ENCODE measurements around the gene SLC39A5. TPM values are rescaled to one million over a fixed set of nuclear protein-coding genes. Genes with fewer than 3 reads are reported as not detected.

The SLC39A5 gene
- total RNA-seq, 1 donor: not detected

GRCh38 chr12:56243731-56244181, 13.9 kb downstream of the SLC39A5 start:
- no peak for DNase-seq (ENCODE audit: low read depth)
- no peak for TF ChIP-seq CTCF (IDR thresholded peaks at IDR 0.05; ENCODE audit: insufficient read depth, low read depth, low read length)
- H3K4me3 ChIP-seq (ENCODE audit: low read depth, low read length): no peak overlapping the region

GRCh38 chr12:56244494-56244893, 14.6 kb downstream of the SLC39A5 start:
- no peak for DNase-seq (ENCODE audit: low read depth)
- H3K4me3 ChIP-seq (ENCODE audit: low read depth, low read length): no peak overlapping the region
- TF ChIP-seq CTCF (IDR thresholded peaks at IDR 0.05; ENCODE audit: insufficient read depth, low read depth, low read length): no peak

- TF ChIP-seq CTCF (IDR thresholded peaks at IDR 0.05; ENCODE audit: insufficient read depth, low read depth, low read length): no peak
- no peak for DNase-seq (ENCODE audit: low read depth)
- H3K4me3 ChIP-seq (ENCODE audit: low read depth, low read length): no peak overlapping the region
Observed at GRCh38 chr12:56247923-56248322, 18.1 kb downstream of the SLC39A5 start.

- TF ChIP-seq CTCF (IDR thresholded peaks at IDR 0.05; ENCODE audit: insufficient read depth, low read depth, low read length): no peak
- DNase-seq (ENCODE audit: low read depth): no peak
- no peak overlapping the region for H3K4me3 ChIP-seq (ENCODE audit: low read depth, low read length)
Observed at GRCh38 chr12:56248711-56249110, 18.9 kb downstream of the SLC39A5 start.

GRCh38 chr12:56252649-56253048, 22.8 kb downstream of the SLC39A5 start:
- DNase-seq (ENCODE audit: low read depth): no peak
- no peak for TF ChIP-seq CTCF (IDR thresholded peaks at IDR 0.05; ENCODE audit: insufficient read depth, low read depth, low read length)

GRCh38 chr12:56253091-56253490, 23.2 kb downstream of the SLC39A5 start:
- TF ChIP-seq CTCF (IDR thresholded peaks at IDR 0.05; ENCODE audit: insufficient read depth, low read depth, low read length): no peak
- DNase-seq (ENCODE audit: low read depth): no peak
- H3K4me3 ChIP-seq (ENCODE audit: low read depth, low read length): no peak overlapping the region

More at GRCh38 chr12:56252649-56253048, 22.8 kb downstream of the SLC39A5 start:
- H3K4me3 ChIP-seq (ENCODE audit: low read depth, low read length): no peak overlapping the region

- no peak for TF ChIP-seq CTCF (IDR thresholded peaks at IDR 0.05; ENCODE audit: insufficient read depth, low read depth, low read length)
- H3K4me3 ChIP-seq (ENCODE audit: low read depth, low read length): no peak overlapping the region
- no peak for DNase-seq (ENCODE audit: low read depth)
Observed at GRCh38 chr12:56255671-56256070, 25.8 kb downstream of the SLC39A5 start.
